ENCODE measurements around the gene PLEKHM2. TPM values are rescaled to one million over a fixed set of nuclear protein-coding genes. Genes with fewer than 3 reads are reported as not detected.

PLEKHM2 gene
- total RNA-seq, 1 experiment from 2014 or later, result 49.7 TPM

GRCh38 chr1:15736892-15737261 is 52.8 kb downstream of the PLEKHM2 start:
- POLR2A ChIA-PET, result no interaction called here
- no peaks in the 10 kb centered on the region for H3K9me3 Mint-ChIP-seq
- DNase-seq (ENCODE audit: low spot score) (no peak), ATAC-seq (no peak)
- no peak for TF ChIP-seq ZNF423 (CRISPR knock-in tag; IDR thresholded peaks at IDR 0.05)
- TF ChIP-seq AR (CRISPR knock-in tag; IDR thresholded peaks at IDR 0.05), result no peak
- TF ChIP-seq OVOL2 (CRISPR knock-in tag; IDR thresholded peaks at IDR 0.05; ENCODE audit: borderline replicate concordance), result no peak
- TF ChIP-seq GTF2I (CRISPR knock-in tag; conservative IDR thresholded peaks at IDR 0.05), result no peak
- no peak for TF ChIP-seq CDX4 (CRISPR knock-in tag; IDR thresholded peaks at IDR 0.05; ENCODE audit: borderline replicate concordance)
- TF ChIP-seq GRHL2 (CRISPR knock-in tag; IDR thresholded peaks at IDR 0.05; ENCODE audit: insufficient replicate concordance, severe bottlenecking), result no peak
- no peak for TF ChIP-seq ZNF532 (CRISPR knock-in tag; IDR thresholded peaks at IDR 0.05; ENCODE audit: borderline replicate concordance)
- no peak for TF ChIP-seq ZNF416 (CRISPR knock-in tag; IDR thresholded peaks at IDR 0.05)
- no peak for TF ChIP-seq E2F5 (CRISPR knock-in tag; IDR thresholded peaks at IDR 0.05)
- no peak for TF ChIP-seq ZBTB43 (CRISPR knock-in tag; IDR thresholded peaks at IDR 0.05)
- no peak for TF ChIP-seq FOXP1 (CRISPR knock-in tag; IDR thresholded peaks at IDR 0.05; ENCODE audit: borderline replicate concordance)
- TF ChIP-seq NR2C2 (CRISPR knock-in tag; IDR thresholded peaks at IDR 0.05), result no peak
- H3K36me3 Mint-ChIP-seq, result peaks cover 3% of the 10 kb centered on the region; the same call in 1 of the 2 replicates
- H3K4me1 Mint-ChIP-seq, result peaks cover 8% of the 10 kb centered on the region
- H3K4me3 Mint-ChIP-seq, result no peak overlapping the region
- H3K27ac Mint-ChIP-seq, result no peak overlapping the region
- no peaks in the 10 kb centered on the region for H3K27me3 Mint-ChIP-seq (ENCODE audit: low read depth)
- CTCF ChIA-PET, result interaction anchor here (0.7 to 1.1 kb wide), 3 partner anchors 14 to 56 kb away, joined by 3 read pairs; no protein-coding TSS in a partner anchor

GRCh38 chr1:15737324-15738319 is 53.5 kb downstream of the PLEKHM2 start:
- Mint-ChIP-seq H3K36me3 (no peaks in the 10 kb centered on the region), H3K4me1 (peaks cover 8% of the 10 kb centered on the region), H3K27ac (no peak overlapping the region; the same call in 1 of the 2 replicates), H3K27me3 (ENCODE audit: low read depth) (no peaks in the 10 kb centered on the region), H3K9me3 (no peaks in the 10 kb centered on the region), H3K4me3 (no peak overlapping the region)
- ATAC-seq (no peak), DNase-seq (ENCODE audit: low spot score) (no peak)
- TF ChIP-seq ZNF219 (CRISPR knock-in tag; IDR thresholded peaks at IDR 0.05; ENCODE audit: borderline replicate concordance) (no peak), ZNF121 (CRISPR knock-in tag; IDR thresholded peaks at IDR 0.05) (0 out of 2 replicates have a peak, but pooled peaks have one; percentile 16)
- CTCF ChIA-PET, result interaction anchor here (0.9 to 1.1 kb wide), 2 partner anchors 10 to 57 kb away, joined by 3 read pairs; no protein-coding TSS in a partner anchor
- POLR2A ChIA-PET, result interaction anchor here (0.6 kb wide), 1 partner anchor 143 kb away, joined by 4 read pairs; no protein-coding TSS in a partner anchor

All from WTC11 (cell line).